Activated effector memory CD4-positive, alpha-beta T cell treated with Interleukin-2 at 50 U/mL for 16 hours (primary cell): ENCODE results near the gene CDC42EP2.
"Not testable (repeated sequence)": the region's sequence is repeated elsewhere in the genome, so short reads cannot be mapped to it uniquely, and the experiment has no call there.

Experiments used
- DNase-seq: peaks from one replicate; pipeline ENCODE4 v3.0.0-alpha.2; 2020

CDC42EP2 gene

GRCh38 chr11:65321076-65321475, 6.4 kb downstream of the CDC42EP2 start:
- DNase-seq: no peak

DNA sequence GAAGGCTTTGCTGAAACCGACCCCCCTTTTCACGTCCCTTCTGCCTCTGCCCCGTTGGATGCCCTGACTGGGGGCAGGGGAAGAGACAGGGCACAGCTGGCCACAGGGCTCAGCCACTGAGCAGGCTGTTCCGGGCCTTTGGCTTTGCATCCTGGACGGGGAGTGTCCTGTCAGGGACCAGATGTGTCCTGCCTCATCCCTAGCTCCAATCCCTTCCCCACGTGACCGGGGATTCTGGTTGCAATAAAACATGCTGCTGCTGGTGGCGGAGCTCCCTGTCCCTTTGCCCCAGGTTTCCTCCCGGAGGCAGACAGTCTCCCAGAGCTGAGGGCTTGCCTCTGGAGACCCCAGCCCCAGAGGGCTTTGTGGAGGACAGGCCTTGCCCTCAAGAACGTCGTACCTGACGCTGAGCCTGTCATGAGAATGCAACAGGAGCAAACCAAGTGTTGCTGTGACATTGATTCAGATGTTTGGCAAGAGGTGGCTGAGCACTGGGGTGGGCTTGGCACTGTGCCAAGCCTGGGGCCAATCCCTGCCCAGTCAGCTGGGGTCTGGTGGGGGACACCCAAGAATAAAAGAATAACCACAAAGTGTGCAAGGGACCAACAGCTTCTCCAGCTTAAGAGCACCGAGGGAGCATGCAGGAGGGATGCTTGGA, 7.3 kb downstream of the CDC42EP2 start:
- no peak for DNase-seq

GRCh38 chr11:65323813-65324212, 9.1 kb downstream of the CDC42EP2 start:
- no peak for DNase-seq

GRCh38 chr11:65325435-65325834, 10.8 kb downstream of the CDC42EP2 start:
- DNase-seq: no peak

- no peak for DNase-seq
Observed at GRCh38 chr11:65327021-65327420, 12.4 kb downstream of the CDC42EP2 start.

- DNase-seq: no peak
Observed at GRCh38 chr11:65329478-65329877, 14.8 kb downstream of the CDC42EP2 start.

DNA sequence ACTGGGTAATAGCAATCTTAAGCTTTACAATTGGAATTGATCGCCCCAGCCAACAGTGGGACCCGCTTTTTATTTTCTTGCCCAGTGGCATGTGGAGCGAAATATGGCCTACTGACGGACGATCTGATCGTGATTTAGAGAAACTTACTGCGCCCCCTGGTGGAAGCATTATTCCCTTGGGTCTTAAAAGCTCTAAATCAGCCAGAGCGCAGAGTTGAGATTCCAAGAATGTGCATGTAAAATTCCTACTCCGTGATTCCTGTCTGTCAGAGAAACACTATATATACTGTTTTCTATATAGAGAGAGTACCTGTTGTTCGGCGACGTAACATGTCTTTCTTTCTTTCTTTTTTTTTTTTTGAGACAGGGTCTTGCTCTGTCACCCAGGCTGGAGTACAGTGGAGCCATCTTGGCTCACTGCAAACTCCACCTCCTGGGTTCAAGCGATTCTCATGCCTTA, 15.3 kb downstream of the CDC42EP2 start:
- peak; percentile 53 for DNase-seq

DNA sequence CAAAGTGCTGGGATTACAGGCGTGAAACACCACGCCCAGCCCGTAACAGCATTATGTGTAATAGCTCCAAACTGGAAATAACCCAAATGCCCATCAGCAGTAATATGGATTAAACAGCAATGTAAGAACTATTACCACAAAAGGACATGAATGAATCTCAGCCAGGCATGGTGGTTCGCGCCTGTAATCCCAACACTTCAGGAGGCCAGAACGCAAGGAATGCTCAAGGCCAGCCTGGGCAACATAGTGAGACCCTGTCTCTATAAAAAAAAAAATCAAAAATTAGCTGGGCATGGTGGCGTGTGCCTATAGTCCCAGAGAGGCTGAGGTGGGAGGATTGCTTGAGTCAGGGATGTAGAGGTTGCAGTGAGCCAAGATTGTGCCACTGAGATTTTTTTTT, 15.9 kb downstream of the CDC42EP2 start:
- DNase-seq: no peak

DNA sequence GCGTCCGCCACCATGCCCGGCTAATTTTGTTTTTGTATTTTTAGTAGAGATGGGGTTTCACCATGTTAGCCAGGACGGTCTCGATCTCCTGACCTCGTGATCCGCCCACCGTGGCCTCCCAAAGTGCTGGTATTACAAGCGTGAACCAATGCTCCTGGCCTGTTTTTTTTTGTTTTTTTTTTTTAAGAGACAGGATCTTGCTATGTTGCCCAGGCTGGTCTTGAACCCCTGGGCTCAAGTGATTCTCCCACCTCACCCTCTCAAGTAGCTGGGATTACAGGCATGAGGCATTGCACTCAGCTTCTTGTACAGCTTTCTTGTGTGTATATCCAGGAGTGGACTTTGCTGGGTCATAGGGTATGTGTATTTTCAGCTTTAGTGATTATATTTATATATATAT, 17.9 kb downstream of the CDC42EP2 start:
- not testable (repeated sequence) for DNase-seq

DNA sequence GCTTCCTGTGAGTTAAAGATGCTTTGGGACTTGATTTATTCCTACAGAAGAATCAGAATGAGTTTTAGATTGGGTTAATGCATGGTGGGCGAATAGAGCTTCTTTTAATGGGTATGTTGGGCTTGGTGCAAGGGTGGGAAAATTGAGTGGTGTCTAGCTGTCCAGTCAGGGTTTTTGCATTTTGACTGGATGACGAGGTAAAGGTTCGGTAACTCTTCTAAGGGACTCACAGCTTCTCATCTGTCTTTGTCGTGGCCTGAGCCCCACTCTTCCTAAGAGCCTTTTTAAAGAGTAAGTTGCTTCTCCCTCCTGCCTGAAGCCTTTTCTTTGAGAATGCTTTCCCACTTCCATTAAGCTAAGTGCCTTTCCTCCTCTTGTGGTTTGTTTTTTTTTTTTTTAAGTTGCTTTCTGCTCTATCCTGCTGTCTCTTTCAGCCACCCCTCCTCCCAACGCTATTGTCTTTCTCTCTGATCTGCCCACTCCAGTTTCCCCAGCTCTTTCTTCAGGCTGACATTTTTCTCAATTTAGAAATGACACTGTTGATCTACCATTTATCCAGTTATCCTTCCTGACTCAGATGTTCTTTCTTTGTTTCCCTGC, 20.1 kb downstream of the CDC42EP2 start:
- no peak for DNase-seq

DNA sequence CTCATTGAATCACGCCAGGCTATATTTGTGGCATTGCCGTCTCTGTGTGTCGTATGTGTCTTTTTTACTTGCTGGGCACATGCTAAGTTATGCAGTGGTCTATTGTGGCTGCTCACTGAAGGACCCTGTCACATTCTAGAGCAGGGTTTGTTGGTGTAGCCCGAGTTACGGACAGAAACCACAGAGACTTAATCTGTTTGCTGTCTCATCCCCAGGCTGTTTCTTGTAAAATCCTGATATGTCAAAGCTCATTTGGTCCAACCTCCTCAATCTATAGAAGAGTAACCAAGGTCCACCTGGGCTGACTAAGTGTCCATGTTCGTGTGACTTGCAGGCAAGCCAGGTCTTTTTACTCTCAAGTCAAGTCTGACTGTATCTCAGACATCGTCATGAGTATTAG, 24.0 kb downstream of the CDC42EP2 start:
- DNase-seq: no peak

- DNase-seq: no peak
Observed at GRCh38 chr11:65340226-65340625, 25.6 kb downstream of the CDC42EP2 start.

DNA sequence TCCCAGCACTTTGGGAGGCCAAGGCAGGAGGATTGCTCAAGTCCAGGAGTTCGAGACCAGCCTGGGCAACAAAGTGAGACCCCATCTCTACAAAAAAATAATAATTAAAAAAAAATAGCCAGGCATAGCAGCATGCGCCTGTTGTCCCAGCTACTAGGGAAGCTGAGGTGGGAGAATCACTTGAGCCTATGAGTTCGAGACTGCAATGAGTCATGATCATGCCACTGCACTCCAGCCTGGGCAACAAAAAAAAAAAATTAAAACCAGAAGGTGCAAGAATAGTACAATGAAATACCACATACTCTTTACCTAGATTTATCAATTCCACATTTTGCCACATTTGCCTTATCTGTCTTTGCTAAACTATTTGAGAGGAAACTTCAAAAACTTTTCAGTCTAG, 27.2 kb downstream of the CDC42EP2 start:
- DNase-seq: no peak

DNA sequence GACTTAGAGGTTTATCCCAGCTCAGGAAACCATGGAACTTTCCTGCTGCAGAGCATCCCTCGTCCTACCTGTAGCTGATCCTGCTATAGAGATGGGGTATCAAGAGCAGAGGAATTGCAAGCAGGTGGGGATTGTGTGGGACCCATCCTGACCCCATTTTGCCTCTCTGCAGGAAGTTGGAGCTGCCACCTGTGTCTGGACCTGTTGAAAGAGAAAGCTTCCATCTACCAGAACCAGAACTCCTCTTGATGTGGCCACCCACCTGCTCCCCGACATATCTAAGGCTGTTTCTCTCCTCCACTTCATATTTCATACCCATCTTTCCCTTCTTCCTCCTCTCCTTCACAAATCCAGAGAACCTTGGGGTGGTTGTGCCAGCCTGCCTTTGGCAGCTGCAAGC, 36.8 kb downstream of the CDC42EP2 start:
- no peak for DNase-seq

- DNase-seq: no peak
Observed at GRCh38 chr11:65352783-65353182, 38.1 kb downstream of the CDC42EP2 start.

- DNase-seq: no peak
Observed at GRCh38 chr11:65353376-65353775, 38.7 kb downstream of the CDC42EP2 start.

- no peak for DNase-seq
Observed at GRCh38 chr11:65353900-65354264, 39.2 kb downstream of the CDC42EP2 start.

GRCh38 chr11:65354265-65355012, 39.8 kb downstream of the CDC42EP2 start, which contains the start of gene TIGD3:
Gene TIGD3, plus strand, starts transcription at chr11:65354751. Its CDS starts 1,058 bp downstream, at chr11:65355809.
- DNase-seq: peak; percentile 95

GRCh38 chr11:65355013-65355775, 40.5 kb downstream of the CDC42EP2 start:
- peak; percentile 37 for DNase-seq

- DNase-seq: no peak
Observed at GRCh38 chr11:65355776-65356393, 41.2 kb downstream of the CDC42EP2 start.

- no peak for DNase-seq
Observed at GRCh38 chr11:65356394-65356972, 41.8 kb downstream of the CDC42EP2 start.

- no peak for DNase-seq
Observed at GRCh38 chr11:65357856-65358356, 43.2 kb downstream of the CDC42EP2 start.
